Measurements from ENCODE around the gene TMEM192. TPM values are rescaled to one million over a fixed set of nuclear protein-coding genes. Genes with fewer than 3 reads are reported as not detected.

TMEM192 gene
- total RNA-seq, 1 experiment from 2014 or later: 31.6 TPM

DNA sequence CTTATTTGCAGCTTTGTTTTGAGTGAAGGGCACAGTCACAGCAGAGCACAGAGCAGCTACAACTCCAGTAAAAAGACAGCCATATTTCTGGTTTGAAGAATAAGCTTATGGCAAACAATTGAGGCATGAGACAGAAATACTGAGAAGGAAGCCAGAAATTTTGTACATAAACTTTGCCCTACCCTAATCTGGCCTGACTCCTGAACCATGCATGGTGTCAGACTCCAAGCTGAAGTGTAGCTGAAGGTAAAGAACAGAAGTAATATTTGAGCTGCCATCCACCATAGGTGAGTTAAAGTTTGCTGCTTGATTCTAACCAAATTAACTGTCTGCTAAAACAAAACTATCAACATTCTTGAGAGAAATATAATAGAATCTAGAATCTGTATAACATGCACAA, 24.5 kb upstream of the TMEM192 start:
- Mint-ChIP-seq H3K27me3 (ENCODE audit: insufficient read depth, unreplicated experiment) (no peaks in the 10 kb centered on the region), H3K27ac (ENCODE audit: low read depth, unreplicated experiment) (no peak overlapping the region), H3K4me1 (ENCODE audit: insufficient read depth, unreplicated experiment) (no peaks in the 10 kb centered on the region), H3K9me3 (ENCODE audit: unreplicated experiment) (peaks cover 8% of the 10 kb centered on the region), H3K36me3 (ENCODE audit: insufficient read depth, unreplicated experiment) (peaks cover 5% of the 10 kb centered on the region), H3K4me3 (ENCODE audit: unreplicated experiment) (no peak overlapping the region)
- no peak for DNase-seq (ENCODE audit: unreplicated experiment)
- POLR2A ChIA-PET: interaction anchor here (0.9 kb wide), 1 partner anchor 192 kb away, joined by 3 read pairs; no protein-coding TSS in a partner anchor
- TF ChIP-seq CTCF (IDR thresholded peaks at IDR 0.05; ENCODE audit: unreplicated experiment): no peak
- CTCF ChIA-PET: interaction anchor here (0.6 to 1.2 kb wide), 4 partner anchors 11 to 245 kb away, joined by 3 read pairs; no protein-coding TSS in a partner anchor
- intact Hi-C loops (cut with micrococcal nuclease): no loop called here
- no TSS peak for BruUV-seq (replicated peaks)

DNA sequence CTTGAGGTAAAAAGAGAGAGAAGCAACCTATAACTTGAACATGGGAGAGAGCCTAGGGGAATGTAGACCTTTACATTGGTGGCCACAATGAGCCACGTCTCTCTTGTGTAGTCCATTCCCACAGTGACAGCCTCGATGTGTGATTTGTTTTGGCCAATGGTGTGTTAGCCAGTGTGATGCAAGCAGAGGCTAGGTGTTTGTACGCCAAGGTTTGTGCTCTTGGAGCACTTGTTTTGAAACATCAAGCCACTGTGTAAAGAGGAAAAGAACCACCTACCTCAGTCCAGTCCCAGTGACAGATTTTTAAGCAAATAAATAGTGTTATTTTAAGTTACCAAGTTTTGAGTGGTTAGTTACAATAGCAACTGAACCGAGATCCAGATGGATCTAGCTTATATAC, 23.9 kb upstream of the TMEM192 start:
- no peak for DNase-seq (ENCODE audit: unreplicated experiment)
- ChIA-PET CTCF (interaction anchor here (0.6 to 0.7 kb wide), 2 partner anchors 15 to 219 kb away, joined by 3 to 4 read pairs; no protein-coding TSS in a partner anchor), POLR2A (interaction anchor here (0.9 kb wide), 1 partner anchor 192 kb away, joined by 3 read pairs; no protein-coding TSS in a partner anchor)
- Mint-ChIP-seq H3K27me3 (ENCODE audit: insufficient read depth, unreplicated experiment) (no peaks in the 10 kb centered on the region), H3K9me3 (ENCODE audit: unreplicated experiment) (peaks cover 8% of the 10 kb centered on the region), H3K4me1 (ENCODE audit: insufficient read depth, unreplicated experiment) (peaks cover 1% of the 10 kb centered on the region), H3K4me3 (ENCODE audit: unreplicated experiment) (no peak overlapping the region), H3K36me3 (ENCODE audit: insufficient read depth, unreplicated experiment) (peaks cover 5% of the 10 kb centered on the region), H3K27ac (ENCODE audit: low read depth, unreplicated experiment) (no peak overlapping the region)
- intact Hi-C loops (cut with micrococcal nuclease): no loop called here
- BruUV-seq (replicated peaks): no TSS peak
- TF ChIP-seq CTCF (IDR thresholded peaks at IDR 0.05; ENCODE audit: unreplicated experiment): no peak

- Mint-ChIP-seq H3K27ac (ENCODE audit: low read depth, unreplicated experiment) (no peak overlapping the region), H3K27me3 (ENCODE audit: insufficient read depth, unreplicated experiment) (no peaks in the 10 kb centered on the region), H3K4me1 (ENCODE audit: insufficient read depth, unreplicated experiment) (peaks cover 6% of the 10 kb centered on the region), H3K9me3 (ENCODE audit: unreplicated experiment) (peaks cover 7% of the 10 kb centered on the region), H3K4me3 (ENCODE audit: unreplicated experiment) (no peak overlapping the region), H3K36me3 (ENCODE audit: insufficient read depth, unreplicated experiment) (peaks cover 5% of the 10 kb centered on the region)
- DNase-seq (ENCODE audit: unreplicated experiment): no peak
- no peak for TF ChIP-seq CTCF (IDR thresholded peaks at IDR 0.05; ENCODE audit: unreplicated experiment)
- intact Hi-C loops (cut with micrococcal nuclease): loop anchor here (5.0 kb wide), 1 partner anchor 74 kb away; the partner anchor contains the start of gene KLHL2
- BruUV-seq (replicated peaks): no TSS peak
- POLR2A ChIA-PET: interaction anchor here (0.8 to 4.5 kb wide), 2 partner anchors 195 to 331 kb away, joined by 3 to 32 read pairs; partner anchors contain the start of gene MSMO1
- CTCF ChIA-PET: interaction anchor here (0.5 to 3.2 kb wide), 7 partner anchors 14 to 607 kb away, joined by 3 to 26 read pairs (median 5); no protein-coding TSS in a partner anchor
Observed at GRCh38 chr4:165133150-165133549, 20.5 kb upstream of the TMEM192 start.

GRCh38 chr4:165131247-165131832, 18.7 kb upstream of the TMEM192 start:
- ChIA-PET CTCF (interaction anchor here (0.6 to 3.4 kb wide), 49 partner anchors 9 to 403 kb away, joined by 3 to 57 read pairs (median 4); partner anchors contain the start of genes MSMO1 and TMEM192), POLR2A (interaction anchor here (0.8 to 4.5 kb wide), 12 partner anchors 9 to 338 kb away, joined by 3 to 32 read pairs (median 4); partner anchors contain the start of genes MSMO1 and TMEM192)
- Mint-ChIP-seq H3K4me3 (ENCODE audit: unreplicated experiment) (no peak overlapping the region), H3K27me3 (ENCODE audit: insufficient read depth, unreplicated experiment) (no peaks in the 10 kb centered on the region), H3K9me3 (ENCODE audit: unreplicated experiment) (no peaks in the 10 kb centered on the region), H3K4me1 (ENCODE audit: insufficient read depth, unreplicated experiment) (peaks cover 6% of the 10 kb centered on the region), H3K36me3 (ENCODE audit: insufficient read depth, unreplicated experiment) (peaks cover 5% of the 10 kb centered on the region), H3K27ac (ENCODE audit: low read depth, unreplicated experiment) (no peak overlapping the region)
- peak; percentile 78 for DNase-seq (ENCODE audit: unreplicated experiment)
- intact Hi-C loops (cut with micrococcal nuclease): loop anchor here (1.0 to 5.0 kb wide), 7 partner anchors 76 to 961 kb away; partner anchors contain the start of gene KLHL2
- no TSS peak for BruUV-seq (replicated peaks)
- TF ChIP-seq CTCF (IDR thresholded peaks at IDR 0.05; ENCODE audit: unreplicated experiment): peak; percentile 86
